GM12891 (cell line): Measurements from ENCODE around the gene FOSB.

Experiments
- PAX5 ChIP-seq: IDR thresholded peaks from 2 replicates; pipeline ENCODE4 v1.6.1; 2011; ENCODE audit warnings: low read length, moderate library complexity, mild to moderate bottlenecking; ENCODE audit not compliant: insufficient read depth, severe bottlenecking
- POLR2A ChIP-seq: IDR thresholded peaks from 2 replicates; pipeline ENCODE4 v1.6.1; 2011; ENCODE audit warnings: low read depth, low read length, control low read depth
- POLR2AphosphoS5 ChIP-seq: IDR thresholded peaks from 2 replicates; pipeline ENCODE4 v1.6.1; 2011; ENCODE audit warnings: low read depth, low read length, control low read depth
- SPI1 ChIP-seq: IDR thresholded peaks from 2 replicates; pipeline ENCODE4 v1.6.1; 2011; ENCODE audit warnings: low read depth, low read length, control low read depth
- TAF1 ChIP-seq: IDR thresholded peaks from 2 replicates; pipeline ENCODE4 v1.6.1; 2011; ENCODE audit warnings: low read depth, low read length, control low read depth

- TF ChIP-seq POLR2A: no peak
- TF ChIP-seq POLR2AphosphoS5: no peak
- no peak for TF ChIP-seq TAF1
- no peak for TF ChIP-seq PAX5
- no peak for TF ChIP-seq SPI1
Observed at GRCh38 chr19:45472563-45473366, 5.0 kb downstream of the FOSB start.
